HG02571 (cell line): ENCODE results near the gene USP33.
A peak's percentile ranks its signal among the peaks of the same experiment; 100 is the strongest.
"Not testable (repeated sequence)": the region's sequence is repeated elsewhere in the genome, so short reads cannot be mapped to it uniquely, and the experiment has no call there.

Experiments
- ATAC-seq: cut with Tn5 transposase; IDR thresholded peaks from one replicate; pipeline ENCODE4 v1.9.1; 2021; ENCODE audit warnings: mild to moderate bottlenecking, moderate library complexity; ENCODE audit not compliant: unreplicated experiment

USP33 gene

GRCh38 chr1:77759071-77760028, at the start of gene USP33:
TSS of gene USP33 (minus strand) at chr1:77759852. CDS start at chr1:77741697, 18,155 bp downstream.
- peak; percentile 95 for ATAC-seq

- ATAC-seq = no peak
These were observed 43.7 kb upstream of the USP33 start for GRCh38 chr1:77803371-77803770.

GRCh38 chr1:77802026-77802425, 42.4 kb upstream of the USP33 start:
- no peak for ATAC-seq

GRCh38 chr1:77797991-77798390, 38.3 kb upstream of the USP33 start:
- ATAC-seq = no peak

GRCh38 chr1:77796695-77797405, 37.2 kb upstream of the USP33 start:
- no peak for ATAC-seq

- no peak for ATAC-seq
These were observed 34.9 kb upstream of the USP33 start for GRCh38 chr1:77794550-77794949.

GRCh38 chr1:77786093-77786741, 26.6 kb upstream of the USP33 start:
- ATAC-seq = not testable (repeated sequence)

- no peak for ATAC-seq
These were observed 23.5 kb upstream of the USP33 start for GRCh38 chr1:77783141-77783540.

GRCh38 chr1:77781683-77782082, 22.0 kb upstream of the USP33 start:
- no peak for ATAC-seq

GRCh38 chr1:77779529-77780281, 20.1 kb upstream of the USP33 start, which contains the start of gene MIGA1:
TSS of gene MIGA1 (plus strand) at chr1:77779649. CDS start at chr1:77783253, 3,604 bp downstream.
- peak; percentile 96 for ATAC-seq

GRCh38 chr1:77776007-77776700, 16.5 kb upstream of the USP33 start:
- ATAC-seq = no peak

GRCh38 chr1:77768006-77768405, 8.4 kb upstream of the USP33 start:
- no peak for ATAC-seq

GRCh38 chr1:77762072-77762476, 2.4 kb upstream of the USP33 start:
- ATAC-seq = no peak

- ATAC-seq = no peak
These were observed 2.0 kb downstream of the USP33 start for GRCh38 chr1:77757603-77758002.

GRCh38 chr1:77757066-77757584, 2.5 kb downstream of the USP33 start:
- no peak for ATAC-seq

- no peak for ATAC-seq
These were observed 3.4 kb downstream of the USP33 start for GRCh38 chr1:77756052-77756754.

GRCh38 chr1:77749489-77749888, 10.2 kb downstream of the USP33 start:
- ATAC-seq = not testable (repeated sequence)

- no peak for ATAC-seq
These were observed 15.1 kb downstream of the USP33 start for GRCh38 chr1:77744576-77744975.

- ATAC-seq = no peak
These were observed 17.6 kb downstream of the USP33 start for GRCh38 chr1:77742011-77742555.
